ENCODE data around the gene ZFYVE19.
A peak's percentile ranks its signal among the peaks of the same experiment; 100 is the strongest.

The ZFYVE19 gene

DNA sequence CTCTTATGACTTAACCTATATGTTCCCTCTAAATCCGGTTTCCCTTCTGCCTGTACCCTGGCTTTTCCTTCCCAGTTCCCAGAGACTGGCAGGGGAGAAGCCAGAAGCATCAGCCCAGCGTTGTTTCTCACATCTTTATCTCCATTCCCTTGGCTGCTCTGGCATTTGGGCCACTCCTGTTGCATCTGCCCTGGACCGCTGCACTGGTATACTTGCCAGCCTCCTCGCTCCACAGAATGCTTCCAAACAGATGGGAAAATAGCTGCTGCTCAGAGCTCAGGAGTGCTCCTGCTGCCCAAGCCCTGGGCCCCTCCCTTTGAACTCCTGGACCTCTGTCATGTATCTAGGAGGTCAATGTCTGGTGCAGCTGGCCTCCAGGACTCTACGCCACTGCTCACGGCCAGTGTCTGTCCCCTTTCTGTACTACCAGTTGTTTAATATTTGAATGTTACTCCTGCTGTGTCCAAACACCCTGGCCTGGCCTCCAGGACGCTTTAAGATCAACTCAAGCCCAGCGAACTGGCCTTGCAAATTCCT, 43.8 kb downstream of the ZFYVE19 start:
- H3K4me3 ChIP-seq (ENCODE audit: low read depth, low read length), result no peak overlapping the region
- TF ChIP-seq, protein P1, sequence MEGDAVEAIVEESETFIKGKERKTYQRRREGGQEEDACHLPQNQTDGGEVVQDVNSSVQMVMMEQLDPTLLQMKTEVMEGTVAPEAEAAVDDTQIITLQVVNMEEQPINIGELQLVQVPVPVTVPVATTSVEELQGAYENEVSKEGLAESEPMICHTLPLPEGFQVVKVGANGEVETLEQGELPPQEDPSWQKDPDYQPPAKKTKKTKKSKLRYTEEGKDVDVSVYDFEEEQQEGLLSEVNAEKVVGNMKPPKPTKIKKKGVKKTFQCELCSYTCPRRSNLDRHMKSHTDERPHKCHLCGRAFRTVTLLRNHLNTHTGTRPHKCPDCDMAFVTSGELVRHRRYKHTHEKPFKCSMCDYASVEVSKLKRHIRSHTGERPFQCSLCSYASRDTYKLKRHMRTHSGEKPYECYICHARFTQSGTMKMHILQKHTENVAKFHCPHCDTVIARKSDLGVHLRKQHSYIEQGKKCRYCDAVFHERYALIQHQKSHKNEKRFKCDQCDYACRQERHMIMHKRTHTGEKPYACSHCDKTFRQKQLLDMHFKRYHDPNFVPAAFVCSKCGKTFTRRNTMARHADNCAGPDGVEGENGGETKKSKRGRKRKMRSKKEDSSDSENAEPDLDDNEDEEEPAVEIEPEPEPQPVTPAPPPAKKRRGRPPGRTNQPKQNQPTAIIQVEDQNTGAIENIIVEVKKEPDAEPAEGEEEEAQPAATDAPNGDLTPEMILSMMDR (IDR thresholded peaks at IDR 0.05; ENCODE audit: low read depth, low read length), result no peak

DNA sequence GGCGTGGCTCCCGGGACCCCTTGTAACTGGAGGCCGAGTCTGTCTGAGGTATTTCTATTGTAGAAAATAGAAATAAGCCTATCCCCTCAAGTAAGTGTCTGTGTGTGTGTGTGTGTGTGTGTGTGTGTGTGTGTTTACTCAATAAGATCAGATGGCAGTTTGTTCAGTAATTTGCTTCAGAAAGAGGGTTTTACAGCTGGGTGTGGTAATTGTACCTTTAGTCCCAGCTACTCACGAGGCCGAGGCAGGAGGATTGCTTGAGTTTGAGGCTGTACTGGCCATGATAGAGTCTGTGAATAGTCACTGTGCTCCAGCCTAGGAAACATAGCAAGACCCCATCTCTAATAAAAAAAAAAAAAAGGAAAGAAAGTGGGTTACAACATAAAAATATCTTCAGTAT, 45.6 kb downstream of the ZFYVE19 start:
- TF ChIP-seq, protein P1 (IDR thresholded peaks at IDR 0.05; ENCODE audit: low read depth, low read length), result no peak
- no peak overlapping the region for H3K4me3 ChIP-seq (ENCODE audit: low read depth, low read length)

DNA sequence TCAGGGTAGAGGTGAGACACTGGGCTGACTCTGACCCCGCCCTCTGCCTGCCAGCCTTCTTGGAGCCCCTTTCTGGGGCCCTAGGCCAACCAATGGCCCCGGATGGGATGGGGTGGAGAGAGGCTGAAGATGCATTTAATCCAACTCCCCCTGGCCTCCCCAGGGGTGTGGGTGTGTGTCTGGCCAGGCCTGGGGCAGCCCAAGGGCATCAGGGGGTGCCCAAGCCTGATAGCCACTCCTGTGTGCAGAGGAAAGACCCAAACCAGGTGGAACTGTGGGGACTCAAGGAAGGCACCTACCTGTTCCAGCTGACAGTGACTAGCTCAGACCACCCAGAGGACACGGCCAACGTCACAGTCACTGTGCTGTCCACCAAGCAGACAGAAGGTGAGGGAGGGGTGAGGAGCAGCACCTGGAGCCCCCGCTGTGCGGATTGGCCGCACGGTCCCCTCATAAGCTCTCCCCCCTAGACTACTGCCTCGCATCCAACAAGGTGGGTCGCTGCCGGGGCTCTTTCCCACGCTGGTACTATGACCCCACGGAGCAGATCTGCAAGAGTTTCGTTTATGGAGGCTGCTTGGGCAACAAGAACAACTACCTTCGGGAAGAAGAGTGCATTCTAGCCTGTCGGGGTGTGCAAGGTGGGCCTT, 46.5 kb downstream of the ZFYVE19 start:
- TF ChIP-seq, protein P1 (IDR thresholded peaks at IDR 0.05; ENCODE audit: low read depth, low read length), result no peak
- no peak overlapping the region for H3K4me3 ChIP-seq (ENCODE audit: low read depth, low read length)

DNA sequence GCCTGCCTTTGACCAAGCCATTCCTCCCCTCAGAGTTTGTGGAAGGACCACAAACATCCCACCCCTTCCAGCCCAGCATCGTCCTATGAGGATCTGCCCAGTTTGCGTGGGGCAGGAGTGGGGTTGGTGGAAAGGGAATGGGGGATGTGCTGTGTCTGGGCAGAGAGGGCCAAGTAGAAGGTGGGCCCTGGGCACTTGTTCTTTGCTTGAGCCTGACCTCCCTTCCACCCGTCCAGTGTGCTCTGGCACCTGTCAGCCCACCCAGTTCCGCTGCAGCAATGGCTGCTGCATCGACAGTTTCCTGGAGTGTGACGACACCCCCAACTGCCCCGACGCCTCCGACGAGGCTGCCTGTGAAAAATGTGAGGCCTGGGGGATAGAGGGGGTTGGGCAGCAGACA, 47.3 kb downstream of the ZFYVE19 start:
- TF ChIP-seq, protein P1 (IDR thresholded peaks at IDR 0.05; ENCODE audit: low read depth, low read length), result no peak
- no peak overlapping the region for H3K4me3 ChIP-seq (ENCODE audit: low read depth, low read length)

DNA sequence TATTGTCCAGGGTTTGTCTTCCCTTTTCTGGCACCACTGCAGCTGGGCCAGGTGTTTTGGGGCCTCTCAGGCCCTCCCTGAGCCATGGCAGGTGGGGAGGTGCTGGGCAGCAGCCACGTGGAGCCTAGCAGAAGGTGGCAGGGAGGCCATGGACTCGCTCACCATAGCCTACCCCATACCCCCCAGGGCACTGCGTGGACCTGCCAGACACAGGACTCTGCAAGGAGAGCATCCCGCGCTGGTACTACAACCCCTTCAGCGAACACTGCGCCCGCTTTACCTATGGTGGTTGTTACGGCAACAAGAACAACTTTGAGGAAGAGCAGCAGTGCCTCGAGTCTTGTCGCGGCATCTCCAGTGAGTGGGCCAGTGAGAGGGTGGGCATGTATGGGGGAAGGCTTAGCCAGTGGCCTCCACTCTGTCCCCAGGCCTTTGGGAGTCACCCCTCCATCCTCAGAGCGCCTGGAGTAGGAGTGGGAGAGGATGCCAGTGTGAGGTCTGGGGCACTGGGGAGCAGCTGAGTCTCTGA, 48.9 kb downstream of the ZFYVE19 start:
- TF ChIP-seq, protein P1 (IDR thresholded peaks at IDR 0.05; ENCODE audit: low read depth, low read length), result no peak
- H3K4me3 ChIP-seq (ENCODE audit: low read depth, low read length), result no peak overlapping the region

DNA sequence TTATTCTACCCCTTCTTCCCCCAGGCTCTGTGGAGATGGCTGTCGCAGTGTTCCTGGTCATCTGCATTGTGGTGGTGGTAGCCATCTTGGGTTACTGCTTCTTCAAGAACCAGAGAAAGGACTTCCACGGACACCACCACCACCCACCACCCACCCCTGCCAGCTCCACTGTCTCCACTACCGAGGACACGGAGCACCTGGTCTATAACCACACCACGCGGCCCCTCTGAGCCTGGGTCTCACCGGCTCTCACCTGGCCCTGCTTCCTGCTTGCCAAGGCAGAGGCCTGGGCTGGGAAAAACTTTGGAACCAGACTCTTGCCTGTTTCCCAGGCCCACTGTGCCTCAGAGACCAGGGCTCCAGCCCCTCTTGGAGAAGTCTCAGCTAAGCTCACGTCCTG, 49.9 kb downstream of the ZFYVE19 start:
- TF ChIP-seq, protein P1 (IDR thresholded peaks at IDR 0.05; ENCODE audit: low read depth, low read length), result no peak
- H3K4me3 ChIP-seq (ENCODE audit: low read depth, low read length), result no peak overlapping the region

DNA sequence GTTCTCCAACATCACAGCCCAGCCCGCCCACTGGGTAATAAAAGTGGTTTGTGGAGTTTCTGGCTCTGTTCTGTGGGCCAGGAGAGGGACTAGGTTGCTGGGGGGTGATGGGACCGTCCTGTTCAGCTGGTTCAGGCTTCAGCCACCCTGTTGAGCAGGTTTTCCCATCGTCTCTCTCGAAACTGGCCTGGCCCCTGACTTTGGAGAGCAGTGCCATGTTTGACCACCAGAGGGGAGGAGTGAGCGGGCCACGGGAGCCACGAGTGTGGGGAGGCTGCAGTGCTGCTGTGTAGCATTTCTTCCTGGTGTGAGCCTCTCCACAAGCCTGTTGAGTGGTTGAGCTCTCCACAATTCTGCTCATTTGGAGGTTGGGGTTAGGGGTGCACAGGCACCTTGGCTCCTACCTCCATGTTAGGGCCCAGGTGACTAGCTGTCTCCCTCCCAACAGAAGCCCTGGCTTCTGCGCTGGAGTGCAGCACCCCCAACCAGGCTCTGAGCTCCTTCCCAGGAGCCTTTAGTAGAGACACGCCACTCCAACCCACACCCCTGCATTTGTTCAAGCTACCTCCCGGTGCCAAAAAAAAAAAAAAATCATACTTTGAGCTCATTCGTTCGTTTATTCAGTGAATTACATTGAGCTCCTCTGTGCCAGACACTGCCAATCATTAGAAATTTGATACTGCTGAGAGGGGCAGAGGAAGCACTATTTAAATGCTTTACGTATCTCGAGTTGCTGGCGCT, 50.9 kb downstream of the ZFYVE19 start:
- no peak overlapping the region for H3K4me3 ChIP-seq (ENCODE audit: low read depth, low read length)
- TF ChIP-seq, protein P1 (IDR thresholded peaks at IDR 0.05; ENCODE audit: low read depth, low read length), result peak; percentile 99
